Osteocyte (in vitro differentiated cells): ENCODE data around the gene DNAJB6. TPM values are rescaled to one million over a fixed set of nuclear protein-coding genes. Genes with fewer than 3 reads are reported as not detected.
"Not testable (repeated sequence)": the region's sequence is repeated elsewhere in the genome, so short reads cannot be mapped to it uniquely, and the experiment has no call there.

ENCODE experiments used
- DNase-seq: peaks from one replicate; pipeline ENCODE4 v3.0.0; 2021; ENCODE audit warnings: mixed read lengths; ENCODE audit not compliant: unreplicated experiment; ENCODE audit errors: extremely low spot score
- H3K27ac Mint-ChIP-seq: one replicate; pipeline ENCODE4 v1.8.0; 2021; ENCODE audit warnings: mild to moderate bottlenecking, mixed read lengths; ENCODE audit not compliant: unreplicated experiment
- H3K27me3 Mint-ChIP-seq: one replicate; pipeline ENCODE4 v1.8.0; 2021; ENCODE audit warnings: mixed read lengths; ENCODE audit not compliant: unreplicated experiment
- H3K36me3 Mint-ChIP-seq: one replicate; pipeline ENCODE4 v1.8.0; 2021; ENCODE audit warnings: mixed read lengths; ENCODE audit not compliant: unreplicated experiment
- H3K4me1 Mint-ChIP-seq: one replicate; pipeline ENCODE4 v1.8.0; 2021; ENCODE audit warnings: mixed read lengths; ENCODE audit not compliant: unreplicated experiment
- H3K4me3 Mint-ChIP-seq: one replicate; pipeline ENCODE4 v1.8.0; 2021; ENCODE audit warnings: mild to moderate bottlenecking, moderate library complexity, mixed read lengths; ENCODE audit not compliant: unreplicated experiment
- H3K9me3 Mint-ChIP-seq: one replicate; pipeline ENCODE4 v1.8.0; 2021; ENCODE audit warnings: mixed read lengths; ENCODE audit not compliant: unreplicated experiment
- CTCF ChIP-seq: fragments of 200-600 bp; sonication (generic); IDR thresholded peaks from 2 replicates; pipeline ENCODE4 v1.5.0; 2021; ENCODE audit warnings: antibody characterized with exemption, mild to moderate bottlenecking, moderate library complexity
- total RNA-seq: library from RNA; stranded (reverse); gene quantifications from 2 replicates; pipeline ENCODE4 v1.2.1, GENCODE V29; 2021

Gene DNAJB6
- total RNA-seq, 1 donor from 2014 or later: 112 TPM

- Mint-ChIP-seq H3K27ac (no peak overlapping the region), H3K4me3 (no peak overlapping the region), H3K4me1 (peaks cover 4% of the 10 kb centered on the region), H3K36me3 (no peaks in the 10 kb centered on the region), H3K27me3 (no peaks in the 10 kb centered on the region), H3K9me3 (no peaks in the 10 kb centered on the region)
- DNase-seq: no peak
- no peak for TF ChIP-seq CTCF
These were observed 16.2 kb upstream of the DNAJB6 start for GRCh38 chr7:157320608-157320980.

- no peak for DNase-seq
- H3K27ac Mint-ChIP-seq: no peak overlapping the region
- peaks cover 4% of the 10 kb centered on the region for H3K4me1 Mint-ChIP-seq
- H3K27me3 Mint-ChIP-seq: no peaks in the 10 kb centered on the region
- no peaks in the 10 kb centered on the region for H3K9me3 Mint-ChIP-seq
- no peak overlapping the region for H3K4me3 Mint-ChIP-seq
- no peak for TF ChIP-seq CTCF
- H3K36me3 Mint-ChIP-seq: no peaks in the 10 kb centered on the region
These were observed 13.4 kb upstream of the DNAJB6 start for GRCh38 chr7:157323401-157323800.

- no peak for DNase-seq
- TF ChIP-seq CTCF: no peak
- Mint-ChIP-seq H3K27me3 (no peaks in the 10 kb centered on the region), H3K9me3 (no peaks in the 10 kb centered on the region), H3K4me3 (no peak overlapping the region), H3K36me3 (no peaks in the 10 kb centered on the region), H3K4me1 (no peaks in the 10 kb centered on the region), H3K27ac (no peak overlapping the region)
These were observed 7.4 kb upstream of the DNAJB6 start for GRCh38 chr7:157329447-157329846.

GRCh38 chr7:157330567-157330966, 6.2 kb upstream of the DNAJB6 start:
- H3K4me1 Mint-ChIP-seq, H3K27ac Mint-ChIP-seq, H3K36me3 Mint-ChIP-seq, DNase-seq, H3K4me3 Mint-ChIP-seq, H3K9me3 Mint-ChIP-seq, H3K27me3 Mint-ChIP-seq: not testable (repeated sequence)

- H3K36me3 Mint-ChIP-seq: not testable (repeated sequence)
These were observed 5.8 kb upstream of the DNAJB6 start for GRCh38 chr7:157331049-157331448.

GRCh38 chr7:157335236-157335635, 1.6 kb upstream of the DNAJB6 start:
- H3K27me3 Mint-ChIP-seq: no peaks in the 10 kb centered on the region
- H3K27ac Mint-ChIP-seq: peak overlapping the region; percentile 95
- TF ChIP-seq CTCF: no peak
- H3K4me3 Mint-ChIP-seq: peak overlapping the region; percentile 86
- no peaks in the 10 kb centered on the region for H3K9me3 Mint-ChIP-seq
- peaks cover 25% of the 10 kb centered on the region for H3K4me1 Mint-ChIP-seq
- H3K36me3 Mint-ChIP-seq: no peaks in the 10 kb centered on the region
- DNase-seq: no peak

More at GRCh38 chr7:157331049-157331448, 5.8 kb upstream of the DNAJB6 start:
- not testable (repeated sequence) for H3K27ac Mint-ChIP-seq, H3K4me3 Mint-ChIP-seq, H3K27me3 Mint-ChIP-seq, H3K4me1 Mint-ChIP-seq, DNase-seq, H3K9me3 Mint-ChIP-seq
